GM15510 (cell line): ENCODE measurements around the gene NEGR1.

ENCODE experiments used
- POLR2A ChIP-seq: IDR thresholded peaks from 3 replicates; pipeline ENCODE4 v1.6.1; 2011; ENCODE audit warnings: borderline replicate concordance; ENCODE audit not compliant: insufficient read length; ENCODE audit errors: extremely low read depth

The NEGR1 gene

DNA sequence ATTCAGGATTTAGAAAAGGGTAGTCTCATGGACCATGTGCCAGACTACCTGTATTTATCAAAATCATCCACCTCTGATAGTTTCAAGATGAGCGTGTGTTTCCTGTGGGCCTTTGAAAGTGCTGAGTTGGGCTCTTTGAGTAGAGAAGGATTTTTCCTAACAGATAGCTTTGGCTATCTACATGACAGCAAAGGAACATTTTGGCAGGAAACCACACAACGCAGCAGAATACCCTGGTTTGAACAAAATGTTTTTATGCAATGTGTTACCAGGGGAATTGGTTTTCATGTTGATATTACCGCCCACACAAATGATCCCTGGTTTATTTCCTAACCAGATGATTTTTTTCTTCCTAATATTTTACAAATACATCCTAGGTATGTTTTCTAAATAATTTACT, 431.4 kb downstream of the NEGR1 start:
- TF ChIP-seq POLR2A: no peak

GRCh38 chr1:71850515-71850914, 431.8 kb downstream of the NEGR1 start:
- TF ChIP-seq POLR2A: no peak

- TF ChIP-seq POLR2A: no peak
Measured at GRCh38 chr1:71843012-71843411, 439.3 kb downstream of the NEGR1 start.

DNA sequence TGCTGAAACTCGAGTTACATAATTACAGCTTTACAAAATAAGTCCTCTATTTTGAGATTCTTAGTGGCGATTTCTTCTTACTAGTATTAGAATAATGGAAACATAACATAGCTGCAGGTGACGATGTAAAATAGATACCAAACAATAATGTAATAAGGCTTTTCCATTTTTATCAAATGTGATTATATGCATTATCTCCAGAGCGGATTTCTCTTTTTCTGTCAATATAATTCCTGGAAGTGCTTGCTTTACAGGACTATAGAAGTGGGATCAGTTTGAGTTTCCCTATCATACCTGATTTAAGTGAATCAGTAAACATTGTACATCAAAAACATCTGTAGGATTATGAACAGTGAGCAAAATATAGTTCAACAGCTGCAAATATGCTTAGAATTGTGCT, 442.5 kb downstream of the NEGR1 start:
- no peak for TF ChIP-seq POLR2A

GRCh38 chr1:71836904-71837303, 445.4 kb downstream of the NEGR1 start:
- no peak for TF ChIP-seq POLR2A

GRCh38 chr1:71835442-71835813, 446.9 kb downstream of the NEGR1 start:
- TF ChIP-seq POLR2A: no peak

GRCh38 chr1:71834601-71835441, 447.5 kb downstream of the NEGR1 start:
- no peak for TF ChIP-seq POLR2A

- TF ChIP-seq POLR2A: no peak
Measured at GRCh38 chr1:71831646-71832045, 450.7 kb downstream of the NEGR1 start.

- no peak for TF ChIP-seq POLR2A
Measured at GRCh38 chr1:71829346-71829745, 453.0 kb downstream of the NEGR1 start.

DNA sequence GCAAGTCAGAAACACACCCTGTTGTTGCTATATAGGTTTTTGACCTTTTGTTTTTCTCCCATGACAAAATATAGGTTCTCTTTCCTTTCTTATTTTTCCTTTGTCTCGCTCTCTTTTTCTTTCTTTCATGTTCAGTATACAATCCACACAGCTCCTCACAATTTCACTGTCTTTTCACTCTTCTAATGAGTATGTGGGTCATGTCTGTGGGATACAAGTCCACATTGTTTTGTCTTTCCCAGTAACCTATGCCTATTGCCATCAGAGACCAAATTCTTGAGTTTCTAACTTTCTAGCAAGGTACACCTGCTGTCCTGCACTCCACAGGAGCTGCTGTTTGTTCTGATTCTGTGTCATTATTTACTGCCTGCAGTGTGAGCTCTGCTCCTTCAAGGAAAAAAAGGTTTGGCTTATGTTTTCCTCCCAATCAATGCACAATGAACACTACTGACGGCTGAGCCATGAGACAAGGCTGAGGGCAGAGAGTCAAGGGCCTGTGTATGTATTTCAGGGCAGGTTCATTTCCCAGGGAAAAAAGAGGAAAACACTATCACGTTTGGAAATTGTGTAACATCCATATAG, 453.8 kb downstream of the NEGR1 start:
- TF ChIP-seq POLR2A: no peak

DNA sequence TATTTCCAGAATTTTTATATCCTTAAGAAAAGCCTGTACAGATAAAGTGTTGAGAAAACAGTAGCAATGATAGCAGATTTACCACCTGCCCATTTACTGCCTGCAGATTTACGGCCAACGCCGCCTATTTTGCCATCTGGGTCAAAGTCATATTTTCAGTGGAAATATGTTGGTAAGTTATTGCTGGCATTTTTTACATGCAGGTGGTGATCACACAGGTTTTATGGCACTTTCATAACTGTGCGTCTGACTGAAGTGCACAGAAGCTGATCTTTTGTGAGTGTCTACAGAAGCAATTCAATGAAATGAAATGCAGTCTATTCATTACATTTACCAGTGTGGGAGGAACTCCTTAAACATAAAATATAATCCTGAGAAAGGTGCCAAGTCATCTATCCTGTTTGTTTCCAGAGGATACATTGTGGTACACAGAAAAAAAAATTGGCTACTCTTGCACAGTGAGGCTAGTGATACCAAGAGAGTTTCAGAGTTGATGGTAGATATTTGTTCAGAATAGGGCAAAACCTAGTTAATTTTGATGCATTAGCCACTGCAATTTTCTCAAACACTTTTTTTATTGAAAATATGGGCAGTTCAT, 458.5 kb downstream of the NEGR1 start:
- TF ChIP-seq POLR2A: no peak

DNA sequence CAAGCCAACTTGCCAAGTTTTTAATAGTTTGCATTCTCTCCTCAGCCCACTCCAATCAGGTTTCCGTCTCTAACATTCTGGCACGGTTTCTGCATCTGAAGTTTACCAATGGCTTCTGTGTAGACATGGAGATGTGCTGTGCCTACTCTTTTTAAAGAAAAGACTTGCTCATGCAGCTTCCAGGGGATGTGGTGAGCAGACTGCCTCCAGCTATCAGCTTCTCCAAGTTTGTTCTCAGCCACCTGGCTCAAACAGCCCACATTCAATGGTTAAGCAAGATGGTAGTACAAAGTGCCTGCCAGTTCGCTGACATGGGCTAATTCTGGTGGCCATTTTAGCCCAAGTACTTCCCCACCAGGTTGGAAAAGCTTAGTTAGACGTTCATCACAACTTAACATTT, 465.3 kb downstream of the NEGR1 start:
- no peak for TF ChIP-seq POLR2A

DNA sequence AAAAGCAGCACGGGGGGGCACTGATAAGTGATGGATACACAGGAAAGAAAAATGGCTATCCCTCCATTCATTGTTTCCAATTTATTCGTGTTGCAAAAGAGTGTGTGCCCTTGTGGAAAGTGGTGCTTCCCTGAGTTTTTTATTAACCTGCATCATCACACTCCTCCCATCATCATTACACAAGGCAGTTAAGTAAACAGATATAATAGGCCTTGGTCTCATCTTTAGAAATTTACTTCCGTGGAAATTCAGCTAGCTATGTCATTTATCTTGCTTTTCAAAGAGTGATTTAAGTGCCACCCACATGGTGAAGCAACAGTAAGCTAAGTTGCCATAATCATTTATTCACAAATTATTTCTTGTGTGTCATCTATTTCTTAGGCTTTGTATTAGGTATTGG, 473.3 kb downstream of the NEGR1 start:
- no peak for TF ChIP-seq POLR2A

DNA sequence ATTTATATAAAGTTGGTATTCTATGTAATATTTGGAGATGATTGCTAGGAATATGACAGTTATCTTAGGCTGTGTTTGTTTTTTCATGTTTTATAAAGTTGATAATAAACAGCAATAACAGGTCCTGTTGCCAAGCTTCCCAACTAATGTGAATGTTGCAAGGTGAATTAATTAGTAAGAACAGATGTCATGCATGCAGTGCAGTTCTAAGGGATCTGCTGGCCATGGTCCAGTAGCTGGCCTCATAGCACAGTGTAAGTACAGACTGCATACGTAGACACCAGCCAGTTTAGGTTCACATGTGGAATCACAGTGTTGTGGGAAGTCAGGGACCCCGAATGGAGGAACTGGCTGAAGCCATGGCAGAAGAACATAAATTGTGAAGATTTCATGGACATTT, 478.2 kb downstream of the NEGR1 start:
- no peak for TF ChIP-seq POLR2A

DNA sequence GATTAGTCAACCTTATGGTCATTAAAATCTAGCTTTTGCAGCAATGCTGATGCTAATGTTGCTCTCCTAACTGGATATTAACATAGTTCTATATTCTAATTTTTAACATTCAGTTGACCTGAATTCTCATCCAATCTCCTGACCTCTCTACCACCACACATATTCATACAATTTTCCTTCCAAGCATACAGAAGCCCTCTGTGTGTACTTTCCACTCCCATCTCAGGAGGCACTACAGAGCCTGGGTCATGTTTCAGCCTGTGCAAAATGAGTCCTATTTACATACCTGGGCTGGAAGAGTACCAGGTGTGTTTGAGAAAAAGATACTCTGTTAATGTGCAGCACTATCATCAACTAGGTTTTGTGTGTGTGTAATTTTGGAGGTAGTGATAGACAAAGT, 486.3 kb downstream of the NEGR1 start:
- no peak for TF ChIP-seq POLR2A

GRCh38 chr1:71792264-71792663, 490.1 kb downstream of the NEGR1 start:
- TF ChIP-seq POLR2A: no peak
